ENCODE results near the gene KCNAB2.

DNA sequence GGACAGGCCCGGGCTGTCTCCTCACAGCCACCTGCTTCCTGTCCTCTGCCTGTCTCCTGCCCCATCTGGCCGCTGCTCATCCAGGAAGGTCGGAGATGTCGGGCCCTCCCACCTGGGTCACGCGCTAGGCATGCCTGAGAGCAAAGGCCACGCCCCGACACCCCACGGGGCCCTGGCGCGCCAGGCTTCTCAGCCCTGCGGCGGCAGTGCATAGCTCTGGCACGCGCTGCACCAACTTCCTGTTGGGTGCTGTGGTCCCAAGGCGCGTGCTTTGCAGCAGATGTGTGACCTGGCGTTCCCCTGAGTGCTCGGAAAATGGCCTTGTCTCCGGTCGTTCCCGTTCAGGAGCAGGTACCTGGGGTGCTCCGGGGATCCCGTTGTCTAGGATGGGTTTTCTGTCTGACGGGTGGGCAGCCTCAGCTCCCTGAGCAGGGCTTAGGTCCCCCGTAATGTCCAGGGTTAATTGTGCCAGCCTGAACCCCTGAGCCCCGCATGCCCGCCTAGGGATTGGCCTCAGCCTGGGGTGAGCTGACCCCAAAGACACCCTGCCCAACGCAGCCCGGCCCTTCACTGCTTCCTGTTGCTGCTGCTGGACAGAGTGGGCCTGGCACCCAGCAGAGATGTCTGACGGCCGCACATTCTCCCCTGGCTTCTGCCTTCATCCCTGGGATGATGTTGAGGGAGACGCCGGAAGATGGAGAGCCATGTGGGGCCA lies 19.4 kb upstream of the KCNAB2 start:
- TF ChIP-seq, protein P1, sequence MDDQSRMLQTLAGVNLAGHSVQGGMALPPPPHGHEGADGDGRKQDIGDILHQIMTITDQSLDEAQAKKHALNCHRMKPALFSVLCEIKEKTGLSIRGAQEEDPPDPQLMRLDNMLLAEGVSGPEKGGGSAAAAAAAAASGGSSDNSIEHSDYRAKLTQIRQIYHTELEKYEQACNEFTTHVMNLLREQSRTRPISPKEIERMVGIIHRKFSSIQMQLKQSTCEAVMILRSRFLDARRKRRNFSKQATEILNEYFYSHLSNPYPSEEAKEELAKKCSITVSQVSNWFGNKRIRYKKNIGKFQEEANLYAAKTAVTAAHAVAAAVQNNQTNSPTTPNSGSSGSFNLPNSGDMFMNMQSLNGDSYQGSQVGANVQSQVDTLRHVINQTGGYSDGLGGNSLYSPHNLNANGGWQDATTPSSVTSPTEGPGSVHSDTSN (IDR thresholded peaks at IDR 0.05) = no peak
- TF ChIP-seq POLR2AphosphoS5 (IDR thresholded peaks at IDR 0.05; ENCODE audit: low read depth, low read length) = no peak
- TF ChIP-seq, protein P2, sequence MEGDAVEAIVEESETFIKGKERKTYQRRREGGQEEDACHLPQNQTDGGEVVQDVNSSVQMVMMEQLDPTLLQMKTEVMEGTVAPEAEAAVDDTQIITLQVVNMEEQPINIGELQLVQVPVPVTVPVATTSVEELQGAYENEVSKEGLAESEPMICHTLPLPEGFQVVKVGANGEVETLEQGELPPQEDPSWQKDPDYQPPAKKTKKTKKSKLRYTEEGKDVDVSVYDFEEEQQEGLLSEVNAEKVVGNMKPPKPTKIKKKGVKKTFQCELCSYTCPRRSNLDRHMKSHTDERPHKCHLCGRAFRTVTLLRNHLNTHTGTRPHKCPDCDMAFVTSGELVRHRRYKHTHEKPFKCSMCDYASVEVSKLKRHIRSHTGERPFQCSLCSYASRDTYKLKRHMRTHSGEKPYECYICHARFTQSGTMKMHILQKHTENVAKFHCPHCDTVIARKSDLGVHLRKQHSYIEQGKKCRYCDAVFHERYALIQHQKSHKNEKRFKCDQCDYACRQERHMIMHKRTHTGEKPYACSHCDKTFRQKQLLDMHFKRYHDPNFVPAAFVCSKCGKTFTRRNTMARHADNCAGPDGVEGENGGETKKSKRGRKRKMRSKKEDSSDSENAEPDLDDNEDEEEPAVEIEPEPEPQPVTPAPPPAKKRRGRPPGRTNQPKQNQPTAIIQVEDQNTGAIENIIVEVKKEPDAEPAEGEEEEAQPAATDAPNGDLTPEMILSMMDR (IDR thresholded peaks at IDR 0.05) = no peak
- TF ChIP-seq TAF1 (IDR thresholded peaks at IDR 0.05; ENCODE audit: borderline replicate concordance, low read depth, low read length) = no peak
- no peak for TF ChIP-seq RAD21 (IDR thresholded peaks at IDR 0.05; ENCODE audit: low read length)
- TF ChIP-seq EZH2phosphoT487 (IDR thresholded peaks at IDR 0.05; ENCODE audit: borderline replicate concordance, low read depth) = no peak
